Dermis blood vessel endothelial cell (primary cell): ENCODE data around the gene SDHB. TPM values are rescaled to one million over a fixed set of nuclear protein-coding genes. Genes with fewer than 3 reads are reported as not detected.

ENCODE experiments used
- total RNA-seq: library from RNA; depleted of rRNA; stranded (reverse); fragments of >200 nt; gene quantifications from 2 replicates; pipeline ENCODE4 v1.2.3, GENCODE V29; 2014

Gene SDHB
- total RNA-seq, 1 donor from 2014 or later = 129 TPM

Other genes with a start within 250 kb of the SDHB start
- gene RNU1-2, start 158.1 kb downstream of the SDHB start, total RNA-seq = under 0.01 TPM in 2 replicates
- 19.7 and 20.6 TPM in 2 replicates for gene CROCC, start 132.1 kb downstream of the SDHB start, total RNA-seq
- gene MFAP2, start 73.4 kb downstream of the SDHB start, total RNA-seq = 8.9 and 24.5 TPM in 2 replicates
- gene ATP13A2, start 42.1 kb downstream of the SDHB start, total RNA-seq = 72.3 and 102 TPM in 2 replicates
- gene PADI2, start 65.4 kb upstream of the SDHB start, total RNA-seq = 0.17 and 0.19 TPM in 2 replicates
- 0.05 and 0.85 TPM in 2 replicates for gene PADI1, start 151.1 kb upstream of the SDHB start, total RNA-seq
- gene PADI3, start 195.1 kb upstream of the SDHB start, total RNA-seq = not detected in 2 replicates